H54 (cell line): Measurements from ENCODE around the gene MUL1.

ENCODE experiments used
- DNase-seq: peaks from one replicate; pipeline ENCODE4 v3.0.0; 2011; ENCODE audit warnings: low spot score, mixed read lengths; ENCODE audit not compliant: insufficient read length
- FAIRE-seq: peaks from 3 replicates; lab custom pipeline; 2011; peaks lifted over from hg19 to GRCh38; lab: Jason Lieb, UNC
- POLR2A ChIP-seq: IDR thresholded peaks from 2 replicates; pipeline ENCODE4 v1.6.1; 2011; ENCODE audit warnings: low read depth, mild to moderate bottlenecking, low read length

Gene MUL1

DNA sequence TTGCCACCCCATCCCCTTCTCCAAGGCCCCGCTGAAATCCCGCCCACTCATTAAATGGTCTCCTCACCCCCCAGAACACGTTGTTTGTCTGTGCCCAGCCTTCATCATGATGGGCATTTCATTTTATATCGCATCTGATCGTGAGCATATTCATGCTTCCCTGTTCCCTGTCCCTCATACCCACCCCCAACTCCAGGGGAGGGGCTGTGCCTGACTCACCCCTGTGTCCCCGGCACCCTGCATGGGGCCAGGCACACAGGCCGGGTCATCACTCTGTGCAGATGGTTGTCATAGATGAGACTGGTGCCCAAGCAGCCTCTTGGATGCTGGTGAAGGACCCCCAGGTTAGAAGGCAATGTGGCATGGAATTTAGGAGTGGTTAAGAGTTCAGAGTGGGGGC lies 33.0 kb downstream of the MUL1 start:
- no peak for TF ChIP-seq POLR2A

DNA sequence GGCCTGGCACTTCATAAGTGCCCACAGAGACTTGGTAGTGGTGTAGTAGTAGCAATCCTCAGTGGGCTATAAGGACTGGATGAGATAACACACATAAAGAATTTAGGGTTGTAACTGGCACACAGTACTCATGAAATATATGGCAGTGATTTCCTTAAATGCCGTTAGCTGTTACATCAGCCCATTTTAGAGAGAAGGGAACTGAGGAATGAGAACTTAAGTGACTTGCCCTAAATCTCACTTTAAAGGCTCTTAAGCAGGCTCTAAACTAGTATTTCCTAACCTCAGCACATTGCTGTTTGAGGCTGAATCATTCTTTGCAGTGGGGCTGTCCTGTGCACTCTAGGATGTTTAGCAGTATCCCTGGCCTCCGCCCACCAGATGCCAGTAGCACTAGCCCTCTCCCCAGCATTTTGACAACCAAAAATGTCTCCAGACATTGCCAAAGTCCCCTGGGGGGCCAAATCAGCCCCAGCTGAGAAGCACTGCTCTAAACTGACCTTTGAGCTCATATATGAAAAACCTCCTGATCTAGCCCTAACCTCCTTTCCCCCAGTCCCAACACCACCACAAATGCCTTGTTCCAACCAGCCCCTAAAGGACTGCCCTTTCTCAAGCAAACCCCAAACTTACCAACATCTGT lies 33.5 kb downstream of the MUL1 start:
- no peak for TF ChIP-seq POLR2A
- no peak for DNase-seq

More for the DNA sequence above, 33.0 kb downstream of the MUL1 start:
- no peak for FAIRE-seq
- no peak for DNase-seq

GRCh38 chr1:20473894-20474293 lies 34.1 kb downstream of the MUL1 start:
- TF ChIP-seq POLR2A = no peak
- no peak for DNase-seq
- no peak for FAIRE-seq

More for the DNA sequence above, 33.5 kb downstream of the MUL1 start:
- no peak for FAIRE-seq

DNA sequence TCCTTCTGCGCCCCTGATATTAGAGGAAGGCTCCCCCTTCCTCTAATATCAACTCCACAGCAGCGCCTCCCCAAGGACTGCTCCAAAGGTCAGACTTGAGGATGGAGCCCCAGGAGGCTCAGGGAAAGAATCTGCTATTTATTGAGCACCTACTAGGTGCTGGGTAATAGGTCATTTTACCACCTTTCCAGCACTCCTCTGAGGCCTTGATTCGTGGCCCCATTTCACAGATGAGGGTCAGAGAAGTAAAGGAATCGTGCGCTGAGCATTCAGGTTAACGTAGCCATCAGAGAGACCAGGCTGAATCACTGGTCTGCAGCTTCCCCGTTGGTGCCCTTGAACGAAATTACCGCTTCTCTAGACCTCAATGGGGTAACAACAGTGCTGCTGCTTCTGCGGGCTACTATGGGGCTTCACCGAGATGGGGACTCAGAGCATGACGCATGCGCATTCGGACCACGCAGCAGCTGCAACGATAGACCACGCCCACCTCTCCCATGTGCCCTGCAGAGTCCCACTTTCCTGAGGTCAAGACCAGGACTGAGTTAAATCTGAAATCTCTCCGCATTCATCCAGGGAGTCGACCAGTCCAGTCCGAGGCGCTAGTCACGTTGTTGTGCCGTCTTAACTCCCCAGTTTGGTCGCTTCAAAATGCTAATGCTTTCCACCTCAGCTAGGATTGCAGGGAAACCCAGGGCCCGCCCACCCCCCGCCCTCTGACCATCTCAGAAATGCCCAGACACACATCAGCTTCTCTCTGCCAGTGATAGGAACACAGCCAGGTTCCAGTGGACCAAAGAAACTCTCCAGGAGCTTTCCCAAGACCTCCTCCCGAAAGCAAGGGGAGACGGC lies 34.9 kb downstream of the MUL1 start:
- FAIRE-seq (no peak), DNase-seq (no peak)
- TF ChIP-seq POLR2A = no peak

GRCh38 chr1:20472121-20472520 lies 35.8 kb downstream of the MUL1 start:
- no peak for TF ChIP-seq POLR2A
- no peak for FAIRE-seq
- no peak for DNase-seq

- DNase-seq = no peak
- no peak for TF ChIP-seq POLR2A
- FAIRE-seq = no peak
Measured at GRCh38 chr1:20470194-20470593, 37.8 kb downstream of the MUL1 start.

DNA sequence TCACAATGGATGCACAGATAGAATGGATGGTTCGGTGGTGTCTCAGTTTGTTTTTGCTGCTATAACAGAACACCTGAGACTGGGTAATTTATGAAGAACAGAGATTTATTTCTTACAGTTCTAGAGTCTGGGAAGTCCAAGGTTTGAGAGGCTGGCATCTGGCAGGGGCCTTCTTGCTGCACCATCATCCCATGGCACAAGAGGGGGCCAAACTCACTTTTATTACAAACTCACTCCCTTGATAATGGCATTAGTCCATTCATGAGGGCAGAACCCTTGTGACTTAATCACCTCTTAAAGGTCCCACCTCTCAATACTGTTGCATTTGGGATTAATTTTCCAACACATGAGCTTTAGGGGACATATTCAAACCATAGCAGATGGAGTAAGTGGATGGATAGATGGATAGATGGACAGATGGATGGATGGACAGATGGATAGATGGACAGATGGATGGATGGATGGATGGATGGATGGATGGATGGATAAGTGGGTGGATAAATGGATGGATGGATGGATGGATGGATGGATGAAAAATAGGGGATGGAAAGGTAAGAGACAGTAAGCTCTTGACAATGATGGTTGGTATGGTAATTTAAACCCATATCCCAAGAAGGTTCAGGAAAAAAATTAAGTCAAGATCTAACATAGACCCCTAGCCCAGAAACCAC lies 38.4 kb downstream of the MUL1 start:
- FAIRE-seq = no peak
- DNase-seq = no peak
- no peak for TF ChIP-seq POLR2A

DNA sequence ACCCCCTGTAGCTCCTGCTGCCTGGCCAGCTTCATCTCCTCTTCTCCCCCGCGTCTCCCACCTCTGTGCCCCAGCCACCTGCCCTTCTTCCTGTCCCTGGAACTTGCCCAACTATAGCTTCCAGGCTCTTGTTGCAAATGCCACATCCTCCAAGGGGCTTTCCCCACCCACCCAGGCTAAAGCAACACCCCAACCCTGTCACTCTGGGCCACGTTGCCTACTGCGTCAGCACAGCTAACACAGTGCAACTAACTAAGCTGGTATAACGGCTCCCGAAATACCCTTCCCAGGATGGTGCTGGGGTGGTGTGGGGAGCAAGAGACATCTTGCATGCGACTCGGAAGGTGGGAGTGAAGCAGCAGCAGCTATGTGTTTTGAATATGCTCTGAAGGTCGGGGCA lies 41.7 kb downstream of the MUL1 start:
- TF ChIP-seq POLR2A = no peak
- DNase-seq (no peak), FAIRE-seq (no peak)

DNA sequence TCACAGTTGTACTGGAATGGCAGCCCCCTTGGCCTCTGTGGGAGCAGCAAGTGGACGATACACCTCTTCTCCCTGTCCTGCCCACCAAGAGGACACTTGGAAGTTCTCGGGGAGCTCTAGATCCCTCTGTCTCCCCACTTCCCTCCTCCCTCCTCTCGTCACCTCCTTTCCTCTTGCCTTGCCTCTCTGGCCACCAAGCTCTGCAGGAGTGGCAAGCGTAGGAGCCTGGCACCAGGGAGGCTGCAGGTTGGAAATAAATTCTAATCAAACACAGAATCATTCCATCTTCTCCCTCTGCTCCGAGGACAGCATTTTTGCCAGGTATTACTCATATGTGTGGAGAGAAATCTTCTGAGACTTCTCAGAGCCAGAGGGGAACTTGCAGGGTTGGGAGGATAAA lies 42.8 kb downstream of the MUL1 start:
- no peak for TF ChIP-seq POLR2A
- FAIRE-seq (no peak), DNase-seq (no peak)

GRCh38 chr1:20463502-20463901 lies 44.4 kb downstream of the MUL1 start:
- TF ChIP-seq POLR2A = no peak
- DNase-seq = no peak
- no peak for FAIRE-seq

DNA sequence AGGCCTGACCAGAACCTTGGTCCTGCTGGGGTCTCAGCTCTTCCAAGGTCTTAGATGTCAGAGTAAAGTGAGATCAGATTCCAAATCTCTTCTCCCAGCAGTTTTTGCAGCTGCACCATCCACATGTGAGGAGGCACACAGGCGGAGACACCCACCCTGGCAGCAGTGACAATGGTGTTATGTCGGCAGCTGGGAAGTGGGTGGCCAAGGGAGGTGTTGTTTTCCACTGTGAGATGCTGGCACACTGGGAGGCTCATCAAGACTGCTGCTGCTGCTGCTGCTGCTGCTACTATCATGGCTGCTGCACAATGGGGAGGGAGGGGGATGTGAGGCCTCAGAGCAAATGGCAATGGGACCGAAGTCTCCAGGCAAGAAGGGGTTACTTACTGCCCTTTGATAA lies 45.6 kb downstream of the MUL1 start:
- DNase-seq = no peak
- no peak for TF ChIP-seq POLR2A
- no peak for FAIRE-seq

DNA sequence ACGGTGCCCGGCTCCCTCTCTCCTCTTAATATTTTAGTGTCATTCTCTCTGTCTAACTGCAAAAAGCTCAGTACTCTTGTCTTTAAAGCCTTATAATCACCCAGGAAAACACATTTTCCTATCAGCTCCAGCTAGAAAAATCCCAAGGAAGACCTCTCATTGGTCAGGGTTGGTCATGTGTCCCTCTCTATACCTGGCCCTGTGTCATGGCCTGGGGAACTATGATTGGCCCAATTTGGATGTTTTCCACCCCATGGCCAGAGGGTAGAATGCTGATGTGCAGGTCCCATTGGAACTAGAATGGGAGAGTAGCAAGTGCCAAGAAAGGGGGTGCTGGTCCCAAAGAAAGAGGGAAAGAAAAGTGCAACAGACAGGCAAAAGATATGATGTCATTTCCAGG lies 49.2 kb downstream of the MUL1 start:
- no peak for FAIRE-seq
- TF ChIP-seq POLR2A = no peak
- no peak for DNase-seq

GRCh38 chr1:20454004-20454403 lies 53.9 kb downstream of the MUL1 start:
- no peak for TF ChIP-seq POLR2A
- FAIRE-seq (no peak), DNase-seq (no peak)

DNA sequence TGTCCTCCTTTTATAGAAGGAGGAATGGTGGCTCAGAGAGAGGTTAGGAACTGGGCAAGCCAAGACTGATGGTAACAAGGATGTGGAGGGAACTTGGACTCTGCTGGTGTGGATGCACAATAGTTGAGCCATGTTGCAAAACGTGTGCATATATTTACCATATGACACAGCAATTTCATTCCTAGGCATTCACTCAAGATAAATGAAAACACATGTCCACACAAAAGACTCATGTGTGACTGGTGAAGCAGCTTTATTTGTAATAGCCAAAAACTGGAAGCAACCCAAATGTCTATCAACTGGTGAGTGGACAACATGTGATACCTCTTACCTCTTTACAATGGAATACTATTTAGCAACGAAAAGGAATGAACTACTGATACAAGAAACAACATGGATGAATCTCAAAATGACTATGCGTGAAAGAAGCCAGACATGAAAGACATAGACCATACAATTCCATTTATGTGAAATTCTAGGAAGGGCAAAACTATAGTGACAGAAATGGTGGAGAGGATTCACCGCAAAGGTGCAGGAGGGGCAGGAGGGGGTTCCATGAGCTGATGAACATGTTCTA lies 58.1 kb downstream of the MUL1 start:
- TF ChIP-seq POLR2A = no peak
- FAIRE-seq = no peak
- DNase-seq = no peak
